HG03139 (cell line): Measurements from ENCODE around the gene ANO4.

ENCODE experiments used
- ATAC-seq: cut with Tn5 transposase; IDR thresholded peaks from one replicate; pipeline ENCODE4 v1.9.1; 2021; ENCODE audit not compliant: unreplicated experiment

The ANO4 gene

GRCh38 chr12:100794441-100795173, at the start of gene ANO4:
Gene ANO4 (plus strand): TSS chr12:100794776. CDS start chr12:100901786, 107,010 bp downstream.
- ATAC-seq = no peak

GRCh38 chr12:100745378-100746071, 49.1 kb upstream of the ANO4 start:
- no peak for ATAC-seq

- no peak for ATAC-seq
These were observed 41.7 kb upstream of the ANO4 start for GRCh38 chr12:100752841-100753240.

DNA sequence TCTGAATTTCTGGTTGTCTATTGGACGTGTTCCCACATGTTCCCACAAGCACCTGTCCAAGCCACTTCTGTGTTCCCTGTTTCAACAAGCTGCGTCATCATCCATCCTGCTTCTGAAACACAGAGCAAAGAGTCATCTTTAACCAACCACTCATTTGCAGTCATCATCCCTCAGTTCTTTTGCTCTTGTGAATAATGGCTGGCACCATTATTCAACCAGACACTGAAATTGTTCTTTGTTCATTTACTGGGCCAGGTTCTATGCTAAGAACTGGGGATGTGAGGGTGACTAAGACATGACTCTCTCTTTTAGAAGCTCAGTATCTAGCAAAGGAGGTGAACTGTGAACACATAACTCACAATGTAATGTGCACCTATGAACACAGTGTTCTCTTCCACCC, 40.7 kb upstream of the ANO4 start:
- no peak for ATAC-seq

DNA sequence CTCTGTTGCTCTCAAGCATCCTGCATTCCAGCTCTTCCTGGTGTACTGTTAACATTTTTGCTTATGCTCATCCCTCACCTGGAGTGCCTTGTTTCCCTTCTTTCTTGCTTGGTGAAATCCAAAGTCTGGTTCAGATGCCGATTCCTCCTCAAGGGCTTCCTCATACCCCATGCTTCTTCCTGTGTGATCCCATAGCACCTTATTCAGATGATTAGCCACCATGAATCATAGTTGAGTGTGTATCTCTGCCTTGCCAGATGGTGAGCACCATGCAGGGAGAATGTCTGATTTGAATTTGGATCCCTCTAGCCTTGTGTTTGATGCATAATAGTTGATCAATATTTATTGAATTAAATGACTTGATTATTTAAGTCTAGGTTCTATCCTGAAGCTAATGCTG, 39.4 kb upstream of the ANO4 start:
- ATAC-seq = no peak

GRCh38 chr12:100758083-100758482, 36.5 kb upstream of the ANO4 start:
- ATAC-seq = no peak

GRCh38 chr12:100767371-100767770, 27.2 kb upstream of the ANO4 start:
- ATAC-seq = no peak

DNA sequence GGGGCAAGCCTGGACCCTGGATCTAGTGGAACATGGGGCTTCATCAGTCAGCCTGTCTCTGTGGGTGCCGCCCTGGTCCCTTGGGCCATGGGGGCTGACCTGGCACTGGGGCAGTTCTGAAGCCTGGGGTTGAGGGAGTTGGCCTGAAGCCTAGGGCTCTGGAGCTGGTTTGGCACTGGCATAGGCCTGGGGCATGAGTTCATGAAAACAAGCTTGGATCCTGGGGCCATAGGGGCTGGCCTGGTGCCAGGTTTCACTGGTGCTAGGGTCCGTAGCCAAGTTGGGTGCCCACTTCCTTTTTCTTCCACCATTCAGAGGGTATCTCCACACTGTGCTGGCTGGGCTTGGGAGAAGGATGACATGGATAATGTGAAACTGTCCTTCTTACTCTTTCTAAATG, 26.6 kb upstream of the ANO4 start:
- no peak for ATAC-seq

DNA sequence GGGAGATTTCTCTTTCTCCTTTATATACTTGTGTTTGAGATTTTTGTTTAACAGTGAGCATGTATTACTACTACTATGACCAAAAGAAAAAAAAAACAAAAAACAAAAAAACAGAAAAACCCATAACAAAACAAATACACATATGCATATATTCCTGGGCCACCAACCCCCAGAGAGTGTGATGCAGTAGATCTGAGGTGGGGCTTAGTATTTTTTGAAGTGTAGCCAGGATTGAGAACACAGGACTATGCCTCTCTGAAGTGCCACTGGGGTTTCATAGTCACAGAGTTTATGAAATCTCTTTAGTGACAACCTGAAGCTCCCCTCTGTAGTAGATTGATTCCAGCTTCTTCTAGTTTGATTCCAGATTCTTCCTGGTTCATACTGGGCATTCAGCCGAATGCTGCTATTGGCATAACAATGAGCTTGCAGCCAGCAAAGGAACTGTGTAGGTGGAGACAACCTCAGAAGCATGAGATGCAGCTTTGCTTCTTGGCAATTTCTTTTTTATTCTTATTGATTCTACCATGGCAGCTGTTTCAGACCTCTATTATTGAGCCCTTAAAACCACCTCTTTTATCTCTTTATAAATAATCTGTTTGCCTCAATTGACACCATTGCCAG, 15.5 kb upstream of the ANO4 start:
- no peak for ATAC-seq

- no peak for ATAC-seq
These were observed 5.4 kb upstream of the ANO4 start for GRCh38 chr12:100789146-100789545.

DNA sequence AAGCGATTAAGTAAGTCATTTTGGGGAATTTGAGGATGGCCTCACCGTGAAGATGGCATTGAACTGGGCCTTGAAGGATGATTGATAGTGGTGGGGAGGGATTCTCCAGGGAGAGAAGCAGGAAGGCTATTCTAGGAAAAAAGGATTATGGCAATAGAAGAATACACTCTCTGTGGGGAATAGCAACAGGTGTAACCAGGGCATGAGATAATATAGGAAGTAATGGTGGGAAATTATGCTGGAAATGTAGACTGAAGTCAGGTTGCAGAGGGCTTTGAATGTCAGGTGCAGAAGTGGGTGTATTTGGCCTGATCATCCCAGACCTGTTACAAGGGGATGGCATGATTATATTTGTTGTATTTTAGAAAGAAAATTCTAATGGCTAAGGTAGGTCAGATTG, 4.6 kb upstream of the ANO4 start:
- ATAC-seq = no peak

DNA sequence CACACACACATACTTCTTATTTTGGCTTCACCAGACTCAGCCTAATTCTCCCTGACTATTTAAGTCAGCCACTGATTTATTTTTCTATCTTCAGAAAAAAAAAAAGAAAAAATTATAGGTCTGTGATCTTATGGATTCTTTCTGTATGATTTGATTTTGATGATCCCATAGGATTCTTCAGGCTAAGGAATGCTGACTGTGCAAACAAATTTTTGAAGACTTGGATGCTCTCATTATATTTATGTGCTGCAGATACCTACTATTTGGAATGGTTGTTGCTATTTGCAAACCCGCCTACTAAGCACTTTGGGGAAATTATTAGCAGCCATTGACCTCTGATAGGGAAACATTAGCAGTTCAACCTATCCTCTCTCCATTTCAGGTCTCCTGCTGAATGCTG, 4.0 kb upstream of the ANO4 start:
- no peak for ATAC-seq

DNA sequence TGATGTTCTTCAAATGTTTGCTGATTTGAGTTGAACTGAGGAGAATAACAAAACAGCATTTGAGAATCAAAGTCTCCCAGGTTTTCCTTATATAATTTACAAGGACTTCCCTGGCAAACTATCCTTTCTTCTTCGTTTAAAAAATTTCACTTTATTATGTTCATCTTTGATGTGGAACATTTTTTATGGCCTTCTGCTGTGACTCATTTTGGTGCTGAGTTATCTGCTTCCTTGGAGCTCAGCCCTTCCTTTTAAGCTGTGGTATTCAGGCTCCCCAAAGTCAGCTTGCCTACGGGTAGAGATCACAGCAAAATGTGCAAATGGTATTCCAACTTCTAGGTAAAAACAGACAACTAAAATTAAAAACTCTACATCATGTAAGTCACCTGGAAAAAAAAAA, 1.4 kb upstream of the ANO4 start:
- no peak for ATAC-seq

DNA sequence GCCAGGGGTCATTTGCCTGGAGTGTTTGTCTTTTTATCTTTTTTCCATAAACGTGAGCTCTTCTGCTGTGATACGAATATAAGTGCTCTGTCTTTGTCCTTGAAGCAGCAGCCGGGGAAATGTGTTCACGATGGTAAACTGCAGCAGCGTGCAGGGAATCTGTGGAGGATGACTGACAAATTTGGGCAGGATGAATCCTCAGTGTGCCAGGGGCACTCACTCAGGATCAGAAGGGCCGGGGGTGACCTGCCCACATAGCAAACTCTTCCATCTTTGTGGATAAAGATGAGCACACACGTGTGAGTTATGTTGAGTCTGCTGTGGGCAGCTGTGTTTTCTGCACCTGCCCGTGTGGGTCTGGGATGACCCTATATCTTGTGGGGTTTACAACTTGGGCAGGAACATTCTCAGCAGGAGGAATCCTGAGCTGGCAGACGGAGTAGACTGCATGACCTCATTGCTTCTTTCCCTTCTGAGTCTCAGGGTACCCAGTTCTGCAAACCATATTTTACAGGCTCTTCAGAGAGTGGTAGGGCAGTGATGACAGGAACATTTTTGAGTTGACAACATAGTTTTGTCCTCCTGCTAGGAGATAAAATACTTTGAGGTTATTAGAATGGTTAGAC, 711 bp downstream of the ANO4 start:
- no peak for ATAC-seq

GRCh38 chr12:100795800-100796179, 1.2 kb downstream of the ANO4 start:
- no peak for ATAC-seq

DNA sequence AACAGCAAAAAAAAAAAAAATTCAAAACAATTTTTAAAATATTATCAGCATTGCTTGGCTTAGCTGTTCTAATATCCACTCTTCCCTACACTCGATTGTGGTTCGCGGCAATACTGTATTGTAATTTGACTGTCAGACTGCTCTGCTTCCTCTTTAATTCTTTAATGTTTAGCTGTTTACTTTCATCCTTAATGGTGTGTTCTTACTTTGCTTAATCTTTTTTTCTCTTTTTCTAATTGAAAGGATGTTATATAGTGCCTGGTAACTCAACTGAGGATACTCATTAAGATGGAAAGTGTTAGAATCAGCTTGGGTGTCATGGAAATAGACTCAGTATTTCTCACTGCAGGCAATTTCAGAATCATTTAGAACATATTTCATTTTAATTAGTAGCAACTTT, 2.0 kb downstream of the ANO4 start:
- no peak for ATAC-seq

DNA sequence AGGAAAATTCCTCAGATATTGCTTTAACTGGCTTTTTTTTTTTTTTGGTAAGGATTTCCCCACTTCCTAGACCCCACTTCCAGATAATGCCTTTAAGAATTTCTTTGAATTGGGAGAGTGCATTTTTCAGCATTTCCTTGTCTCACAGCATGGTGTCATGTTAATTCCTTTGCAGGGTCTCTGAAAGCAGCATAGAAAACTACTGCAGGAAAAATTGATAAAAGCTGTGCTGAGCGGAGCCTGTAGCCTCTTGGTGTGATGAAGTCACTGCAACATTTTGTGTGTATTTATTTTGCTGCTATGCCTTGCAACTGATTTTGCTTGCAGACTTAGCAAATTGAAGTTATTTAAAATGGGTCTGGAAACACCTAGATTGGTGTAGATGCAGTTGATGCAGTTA, 2.7 kb downstream of the ANO4 start:
- ATAC-seq = no peak

DNA sequence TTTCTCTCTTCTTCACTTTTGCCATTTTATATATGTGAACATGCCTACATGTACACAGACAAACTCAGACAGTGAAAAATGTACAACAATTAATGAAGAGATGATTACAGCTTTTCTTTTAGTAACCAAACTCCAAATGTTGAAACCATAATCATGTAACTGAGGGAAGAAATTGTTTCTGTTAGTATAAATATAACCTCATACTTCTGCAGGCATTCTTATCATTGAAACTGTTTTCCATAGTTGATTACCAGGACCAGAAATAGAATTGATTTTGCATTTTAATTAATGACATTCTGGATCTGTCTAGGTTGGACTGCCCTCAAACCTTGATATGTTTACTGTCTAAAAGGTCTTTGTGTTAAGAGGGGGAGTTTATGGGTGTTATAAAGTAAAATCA, 3.2 kb downstream of the ANO4 start:
- no peak for ATAC-seq

- no peak for ATAC-seq
These were observed 3.9 kb downstream of the ANO4 start for GRCh38 chr12:100798286-100799160.

GRCh38 chr12:100799770-100800169, 5.2 kb downstream of the ANO4 start:
- no peak for ATAC-seq

- no peak for ATAC-seq
These were observed 6.1 kb downstream of the ANO4 start for GRCh38 chr12:100800723-100801122.
